A673 (cell line): ENCODE results near the gene ZNF41. TPM values are rescaled to one million over a fixed set of nuclear protein-coding genes. Genes with fewer than 3 reads are reported as not detected.

Source experiments
- BruUV-seq: library from RNA; stranded (reverse); fragments of 400-500 nt; replicated peaks from 2 replicates; lab custom pipeline; 2021; lab: Mats Ljungman, UMichigan
- CTCF ChIA-PET: fragments of 300-600 bp; sonication (Branson Sonifier 250); formaldehyde crosslinking; loops from one replicate; lab custom pipeline; 2022; ENCODE audit warnings: antibody characterized with exemption; lab: Charles Lee
- POLR2A ChIA-PET: fragments of 300-600 bp; sonication (Branson Sonifier 250); formaldehyde crosslinking; loops from one replicate; lab custom pipeline; 2022; ENCODE audit warnings: antibody characterized with exemption; ENCODE audit not compliant: low non-redundant PET; lab: Charles Lee
- DNase-seq: peaks from one replicate; pipeline ENCODE4 v3.0.0-alpha.2; 2015; ENCODE audit warnings: low spot score
- H3K27ac ChIP-seq: fragments of 200-600 bp; sonication (generic); 2 replicates; pipeline ENCODE4 v1.5.1; 2016; ENCODE audit warnings: mixed run types, low read depth, mild to moderate bottlenecking, mixed read lengths, antibody characterized with exemption, low read length; ENCODE audit not compliant: poor library complexity, severe bottlenecking
- H3K27me3 ChIP-seq: fragments of 200-600 bp; sonication (generic); replicated peaks from 2 replicates; pipeline ENCODE4 v1.6.1; 2017; ENCODE audit warnings: mixed run types, low read depth, mild to moderate bottlenecking, mixed read lengths, antibody characterized with exemption, low read length; ENCODE audit not compliant: insufficient read depth, poor library complexity
- H3K36me3 ChIP-seq: fragments of 200-600 bp; sonication (generic); 2 replicates; pipeline ENCODE4 v1.6.1; 2016; ENCODE audit warnings: mixed run types, mild to moderate bottlenecking, mixed read lengths, antibody characterized with exemption, low read length; ENCODE audit not compliant: insufficient read depth, poor library complexity, severe bottlenecking
- H3K4me1 ChIP-seq: fragments of 200-600 bp; sonication (generic); 2 replicates; pipeline ENCODE4 v1.6.1; 2017; ENCODE audit warnings: mixed run types, mild to moderate bottlenecking, mixed read lengths, antibody characterized with exemption, low read length; ENCODE audit not compliant: insufficient read depth, poor library complexity, severe bottlenecking
- H3K4me3 ChIP-seq: fragments of 200-600 bp; sonication (generic); 2 replicates; pipeline ENCODE4 v1.5.1; 2016; ENCODE audit warnings: low read depth, mixed run types, mild to moderate bottlenecking, mixed read lengths, low read length; ENCODE audit not compliant: poor library complexity, severe bottlenecking
- H3K9me3 ChIP-seq: fragments of 200-600 bp; sonication (generic); 2 replicates; pipeline ENCODE4 v1.6.1; 2016; ENCODE audit warnings: mixed run types, low read depth, mild to moderate bottlenecking, mixed read lengths, antibody characterized with exemption, low read length; ENCODE audit not compliant: poor library complexity, severe bottlenecking
- EZH2 ChIP-seq: fragments of 200-600 bp; sonication (generic); IDR thresholded peaks from 2 replicates; pipeline ENCODE4 v1.6.1; 2017; ENCODE audit warnings: borderline replicate concordance, low read depth, mild to moderate bottlenecking, mixed read lengths, antibody characterized with exemption, low read length; ENCODE audit not compliant: poor library complexity, severe bottlenecking
- intact Hi-C: fragments of 100-400 bp; cut with micrococcal nuclease; formaldehyde crosslinking; loops from one replicate; pipeline ENCODE4 v1.10.0; 2022; ENCODE audit not compliant: unreplicated experiment
- total RNA-seq: library from RNA; stranded (reverse); gene quantifications from 2 replicates; pipeline ENCODE4 v1.2.3, GENCODE V29; 2021
- TF ChIP-seq, protein P1 (sequence below): fragments of 300-800, 200-600 bp; sonication (generic); conservative IDR thresholded peaks from 2 replicates; pipeline ENCODE4 v1.5.1; 2017; ENCODE audit warnings: low read depth, mild to moderate bottlenecking, antibody characterized with exemption, low read length, moderate library complexity, mixed read lengths

ZNF41 gene
- total RNA-seq, 1 experiment from 2014 or later: 6.4 TPM

DNA sequence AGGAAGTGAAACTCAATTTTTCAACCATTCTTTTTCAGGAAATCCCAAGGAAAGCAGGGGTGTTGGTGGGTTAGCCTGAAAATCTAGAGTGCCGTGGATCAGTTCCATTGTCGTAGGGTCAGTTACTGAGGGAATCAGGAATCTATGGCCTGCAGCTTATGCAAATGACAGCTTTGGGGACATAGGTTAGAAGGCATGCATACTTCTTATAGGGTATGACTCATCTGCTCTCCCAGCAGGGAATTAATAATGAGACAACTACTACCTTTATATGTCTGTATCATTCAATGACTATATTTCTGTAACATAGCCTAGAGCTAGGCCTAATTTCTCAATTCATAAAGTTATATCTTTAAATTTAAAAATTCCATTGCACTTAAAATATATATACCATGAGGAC is 36.6 kb downstream of the ZNF41 start:
- H3K9me3 ChIP-seq: peaks cover 48% of the 10 kb centered on the region
- peaks cover 26% of the 10 kb centered on the region for H3K36me3 ChIP-seq
- intact Hi-C loops: no loop called here
- H3K27me3 ChIP-seq: no peaks in the 10 kb centered on the region
- CTCF ChIA-PET: interaction anchor here (0.5 kb wide), 1 partner anchor 14 kb away, joined by 4 read pairs; no protein-coding TSS in a partner anchor
- BruUV-seq: no TSS peak
- POLR2A ChIA-PET: no interaction called here
- TF ChIP-seq, protein P1, sequence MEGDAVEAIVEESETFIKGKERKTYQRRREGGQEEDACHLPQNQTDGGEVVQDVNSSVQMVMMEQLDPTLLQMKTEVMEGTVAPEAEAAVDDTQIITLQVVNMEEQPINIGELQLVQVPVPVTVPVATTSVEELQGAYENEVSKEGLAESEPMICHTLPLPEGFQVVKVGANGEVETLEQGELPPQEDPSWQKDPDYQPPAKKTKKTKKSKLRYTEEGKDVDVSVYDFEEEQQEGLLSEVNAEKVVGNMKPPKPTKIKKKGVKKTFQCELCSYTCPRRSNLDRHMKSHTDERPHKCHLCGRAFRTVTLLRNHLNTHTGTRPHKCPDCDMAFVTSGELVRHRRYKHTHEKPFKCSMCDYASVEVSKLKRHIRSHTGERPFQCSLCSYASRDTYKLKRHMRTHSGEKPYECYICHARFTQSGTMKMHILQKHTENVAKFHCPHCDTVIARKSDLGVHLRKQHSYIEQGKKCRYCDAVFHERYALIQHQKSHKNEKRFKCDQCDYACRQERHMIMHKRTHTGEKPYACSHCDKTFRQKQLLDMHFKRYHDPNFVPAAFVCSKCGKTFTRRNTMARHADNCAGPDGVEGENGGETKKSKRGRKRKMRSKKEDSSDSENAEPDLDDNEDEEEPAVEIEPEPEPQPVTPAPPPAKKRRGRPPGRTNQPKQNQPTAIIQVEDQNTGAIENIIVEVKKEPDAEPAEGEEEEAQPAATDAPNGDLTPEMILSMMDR: no peak
- no peak for TF ChIP-seq EZH2
- no peak overlapping the region for H3K27ac ChIP-seq
- no peak for DNase-seq
- no peak overlapping the region for H3K4me3 ChIP-seq
- no peaks in the 10 kb centered on the region for H3K4me1 ChIP-seq

DNA sequence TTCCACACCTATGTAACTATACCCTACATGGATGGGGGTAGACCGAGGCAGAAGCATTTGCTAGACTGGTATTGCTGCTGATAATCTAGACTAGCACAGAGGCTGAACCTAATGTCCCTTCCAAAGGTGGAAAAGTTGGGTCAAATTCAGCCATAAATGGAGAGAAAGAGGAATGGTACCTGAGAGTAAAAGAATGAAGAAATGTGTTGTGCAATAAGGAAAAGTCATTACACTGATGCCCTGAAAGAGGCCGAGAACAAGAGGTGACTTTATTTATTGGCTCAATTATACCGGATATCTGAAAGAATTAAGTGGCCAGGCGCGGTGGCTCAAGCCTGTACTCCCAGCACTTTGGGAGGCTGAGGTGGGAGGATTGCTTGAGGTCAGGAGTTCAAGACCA is 52.1 kb downstream of the ZNF41 start:
- intact Hi-C loops: no loop called here
- no peaks in the 10 kb centered on the region for H3K27me3 ChIP-seq
- H3K4me1 ChIP-seq: no peaks in the 10 kb centered on the region
- no peaks in the 10 kb centered on the region for H3K9me3 ChIP-seq
- no peaks in the 10 kb centered on the region for H3K36me3 ChIP-seq
- H3K4me3 ChIP-seq: no peak overlapping the region
- BruUV-seq: no TSS peak
- DNase-seq: no peak
- TF ChIP-seq, protein P1: no peak
- no peak for TF ChIP-seq EZH2
- ChIA-PET POLR2A (no interaction called here), CTCF (no interaction called here)
- no peak overlapping the region for H3K27ac ChIP-seq

DNA sequence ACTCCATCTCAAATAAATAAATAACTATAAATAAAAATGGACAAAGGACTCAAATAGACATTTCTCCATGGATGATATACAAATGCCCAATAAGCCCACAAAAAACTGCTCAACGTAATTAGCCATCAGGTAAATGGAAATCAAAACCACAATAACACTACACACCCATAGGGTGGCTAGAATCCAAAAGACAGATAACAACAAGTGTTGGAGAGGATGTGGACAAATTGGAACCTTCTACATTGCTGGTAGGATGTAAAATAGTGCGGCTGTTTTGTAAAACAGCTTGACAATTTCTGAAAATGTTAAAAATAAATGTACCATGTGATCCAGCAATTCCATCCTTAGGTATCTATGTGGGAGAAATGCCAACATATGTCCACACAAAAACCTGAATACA is 60.6 kb downstream of the ZNF41 start:
- TF ChIP-seq EZH2: no peak
- TF ChIP-seq, protein P1: no peak
- Histone ChIP-seq H3K9me3 (peaks cover 6% of the 10 kb centered on the region), H3K27ac (no peak overlapping the region), H3K36me3 (no peaks in the 10 kb centered on the region), H3K4me3 (no peak overlapping the region), H3K4me1 (no peaks in the 10 kb centered on the region), H3K27me3 (no peaks in the 10 kb centered on the region)
- ChIA-PET CTCF (no interaction called here), POLR2A (no interaction called here)
- DNase-seq: no peak
- intact Hi-C loops: no loop called here
- BruUV-seq: no TSS peak
